HS-27A (cell line): Measurements from ENCODE around the gene USP17L12.
"Not testable (repeated sequence)": the region's sequence is repeated elsewhere in the genome, so short reads cannot be mapped to it uniquely, and the experiment has no call there.

Experiments
- DNase-seq: peaks from one replicate; pipeline ENCODE4 v3.0.0-alpha.2; 2012; ENCODE audit warnings: low read depth, missing footprints

Gene USP17L12

DNA sequence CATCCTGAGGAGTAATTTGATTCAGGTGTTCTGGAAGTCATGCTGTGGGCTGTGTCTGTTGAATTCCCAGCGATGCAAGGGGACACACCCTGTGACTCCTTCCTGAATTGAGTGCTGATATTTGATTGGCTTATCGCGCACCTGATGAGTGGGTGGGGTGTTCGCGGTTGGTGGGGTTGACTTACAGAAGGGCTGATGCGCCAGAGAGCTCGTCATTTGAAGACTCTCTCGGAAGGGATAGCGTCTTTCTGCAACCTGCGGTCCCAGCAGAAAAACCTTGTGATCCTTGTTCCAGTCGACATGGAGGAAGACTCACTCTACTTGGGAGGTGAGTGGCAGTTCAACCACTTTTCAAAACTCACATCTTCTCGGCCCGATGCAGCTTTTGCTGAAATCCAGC lies at the start of gene USP17L12:
Gene USP17L12, plus strand, starts transcription at position 301 of the 400 bp plus-strand sequence. Its CDS starts 0 bp downstream, at position 301.
- not testable (repeated sequence) for DNase-seq

- not testable (repeated sequence) for DNase-seq
Measured at GRCh38 chr4:9210357-9210756, 9.6 kb upstream of the USP17L12 start, which contains the start of gene USP17L10. Gene USP17L10 (plus strand): TSS chr4:9210657. CDS start chr4:9210657, 0 bp downstream.

DNA sequence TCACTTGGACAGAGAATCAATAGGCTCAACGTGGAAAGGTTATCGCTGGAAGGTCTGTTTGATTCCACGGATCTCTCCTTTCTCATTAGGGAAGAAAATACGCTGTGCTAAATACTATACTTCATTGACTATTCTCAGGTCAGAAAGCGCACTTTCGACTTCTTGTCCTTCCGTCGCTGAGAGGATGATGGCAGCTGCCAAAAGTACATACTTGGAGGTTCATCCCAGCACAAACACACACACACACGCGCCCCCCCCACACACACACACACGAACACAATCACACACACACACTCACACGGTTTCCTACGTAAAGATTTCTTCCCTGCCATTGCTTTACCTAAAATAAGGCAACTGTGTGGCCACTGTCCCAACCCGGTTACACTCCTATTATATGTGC lies 5.3 kb upstream of the USP17L12 start:
- not testable (repeated sequence) for DNase-seq

- not testable (repeated sequence) for DNase-seq
Measured at GRCh38 chr4:9215105-9215504, 4.8 kb upstream of the USP17L12 start, which contains the start of gene USP17L11. Gene USP17L11 (plus strand): TSS chr4:9215405. CDS start chr4:9215405, 0 bp downstream.

DNA sequence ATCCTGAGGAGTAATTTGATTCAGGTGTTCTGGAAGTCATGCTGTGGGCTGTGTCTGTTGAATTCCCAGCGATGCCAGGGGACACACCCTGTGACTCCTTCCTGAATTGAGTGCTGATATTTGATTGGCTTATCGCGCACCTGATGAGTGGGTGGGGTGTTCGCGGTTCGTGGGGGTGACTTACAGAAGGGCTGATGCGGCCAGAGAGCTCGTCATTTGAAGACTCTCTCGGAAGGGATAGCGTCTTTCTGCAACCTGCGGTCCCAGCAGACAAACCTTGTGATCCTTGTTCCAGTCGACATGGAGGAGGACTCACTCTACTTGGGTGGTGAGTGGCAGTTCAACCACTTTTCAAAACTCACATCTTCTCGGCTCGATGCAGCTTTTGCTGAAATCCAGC lies 4.6 kb downstream of the USP17L12 start, which contains the start of gene USP17L13:
Gene USP17L13, plus strand, starts transcription at position 301 of the 400 bp plus-strand sequence. Its CDS starts 0 bp downstream, at position 301.
- not testable (repeated sequence) for DNase-seq

DNA sequence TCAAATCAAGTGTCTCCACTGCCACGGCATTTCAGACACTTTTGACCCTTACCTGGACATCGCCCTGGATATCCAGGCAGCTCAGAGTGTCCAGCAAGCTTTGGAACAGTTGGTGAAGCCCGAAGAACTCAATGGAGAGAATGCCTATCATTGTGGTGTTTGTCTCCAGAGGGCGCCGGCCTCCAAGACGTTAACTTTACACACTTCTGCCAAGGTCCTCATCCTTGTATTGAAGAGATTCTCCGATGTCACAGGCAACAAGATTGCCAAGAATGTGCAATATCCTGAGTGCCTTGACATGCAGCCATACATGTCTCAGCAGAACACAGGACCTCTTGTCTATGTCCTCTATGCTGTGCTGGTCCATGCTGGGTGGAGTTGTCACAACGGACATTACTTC lies 10.3 kb downstream of the USP17L12 start:
- DNase-seq = not testable (repeated sequence)

GRCh38 chr4:9234085-9234484 lies 14.1 kb downstream of the USP17L12 start, which contains the start of gene USP17L15:
Gene USP17L15 (plus strand): TSS chr4:9234385. CDS start chr4:9234385, 0 bp downstream.
- not testable (repeated sequence) for DNase-seq

DNA sequence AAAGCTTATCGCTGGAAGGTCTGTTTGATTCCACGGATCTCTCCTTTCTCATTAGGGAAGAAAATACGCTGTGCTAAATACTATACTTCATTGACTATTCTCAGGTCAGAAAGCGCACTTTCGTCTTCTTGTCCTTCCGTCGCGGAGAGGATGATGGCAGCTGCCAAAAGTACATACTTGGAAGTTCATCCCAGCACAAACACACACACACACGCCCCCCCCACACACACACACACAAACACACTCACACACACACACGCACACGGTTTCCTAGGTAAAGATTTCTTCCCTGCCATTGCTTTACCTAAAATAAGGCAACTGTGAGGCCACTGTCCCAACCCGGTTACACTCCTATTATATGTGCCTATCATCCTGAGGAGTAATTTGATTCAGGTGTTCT lies 18.5 kb downstream of the USP17L12 start:
- not testable (repeated sequence) for DNase-seq

DNA sequence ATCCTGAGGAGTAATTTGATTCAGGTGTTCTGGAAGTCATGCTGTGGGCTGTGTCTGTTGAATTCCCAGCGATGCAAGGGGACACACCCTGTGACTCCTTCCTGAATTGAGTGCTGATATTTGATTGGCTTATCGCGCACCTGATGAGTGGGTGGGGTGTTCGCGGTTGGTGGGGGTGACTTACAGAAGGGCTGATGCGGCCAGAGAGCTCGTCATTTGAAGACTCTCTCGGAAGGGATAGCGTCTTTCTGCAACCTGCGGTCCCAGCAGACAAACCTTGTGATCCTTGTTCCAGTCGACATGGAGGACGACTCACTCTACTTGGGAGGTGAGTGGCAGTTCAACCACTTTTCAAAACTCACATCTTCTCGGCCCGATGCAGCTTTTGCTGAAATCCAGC lies 23.6 kb downstream of the USP17L12 start, which contains the start of gene USP17L17:
Gene USP17L17, plus strand, starts transcription at position 301 of the 400 bp plus-strand sequence. Its CDS starts 0 bp downstream, at position 301.
- not testable (repeated sequence) for DNase-seq

- not testable (repeated sequence) for DNase-seq
Measured at GRCh38 chr4:9247953-9248680, 28.2 kb downstream of the USP17L12 start, which contains the start of gene USP17L18. Gene USP17L18 (plus strand): TSS chr4:9248630. CDS start chr4:9248630, 0 bp downstream.

DNA sequence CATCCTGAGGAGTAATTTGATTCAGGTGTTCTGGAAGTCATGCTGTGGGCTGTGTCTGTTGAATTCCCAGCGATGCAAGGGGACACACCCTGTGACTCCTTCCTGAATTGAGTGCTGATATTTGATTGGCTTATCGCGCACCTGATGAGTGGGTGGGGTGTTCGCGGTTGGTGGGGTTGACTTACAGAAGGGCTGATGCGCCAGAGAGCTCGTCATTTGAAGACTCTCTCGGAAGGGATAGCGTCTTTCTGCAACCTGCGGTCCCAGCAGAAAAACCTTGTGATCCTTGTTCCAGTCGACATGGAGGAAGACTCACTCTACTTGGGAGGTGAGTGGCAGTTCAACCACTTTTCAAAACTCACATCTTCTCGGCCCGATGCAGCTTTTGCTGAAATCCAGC lies 33.1 kb downstream of the USP17L12 start, which contains the start of gene USP17L19:
Gene USP17L19, plus strand, starts transcription at position 301 of the 400 bp plus-strand sequence. Its CDS starts 0 bp downstream, at position 301.
- not testable (repeated sequence) for DNase-seq

- not testable (repeated sequence) for DNase-seq
Measured at GRCh38 chr4:9257824-9258223, 37.9 kb downstream of the USP17L12 start, which contains the start of gene USP17L20. Gene USP17L20 (plus strand): TSS chr4:9258124. CDS start chr4:9258124, 0 bp downstream.

- not testable (repeated sequence) for DNase-seq
Measured at GRCh38 chr4:9262572-9262971, 42.6 kb downstream of the USP17L12 start, which contains the start of gene USP17L21. Gene USP17L21 (plus strand): TSS chr4:9262872. CDS start chr4:9262872, 0 bp downstream.

GRCh38 chr4:9267319-9267718 lies 47.4 kb downstream of the USP17L12 start, which contains the start of gene USP17L22:
Gene USP17L22 (plus strand): TSS chr4:9267619. CDS start chr4:9267619, 0 bp downstream.
- not testable (repeated sequence) for DNase-seq
